NCI-H524 (cell line): ENCODE measurements around the gene AIFM2.
"Not testable (repeated sequence)": the region's sequence is repeated elsewhere in the genome, so short reads cannot be mapped to it uniquely, and the experiment has no call there.

Experiments used
- DNase-seq, 2 experiments: peaks; one replicate each; lab custom pipeline; 2025; lab: John Stamatoyannopoulos, UW

The AIFM2 gene

DNA sequence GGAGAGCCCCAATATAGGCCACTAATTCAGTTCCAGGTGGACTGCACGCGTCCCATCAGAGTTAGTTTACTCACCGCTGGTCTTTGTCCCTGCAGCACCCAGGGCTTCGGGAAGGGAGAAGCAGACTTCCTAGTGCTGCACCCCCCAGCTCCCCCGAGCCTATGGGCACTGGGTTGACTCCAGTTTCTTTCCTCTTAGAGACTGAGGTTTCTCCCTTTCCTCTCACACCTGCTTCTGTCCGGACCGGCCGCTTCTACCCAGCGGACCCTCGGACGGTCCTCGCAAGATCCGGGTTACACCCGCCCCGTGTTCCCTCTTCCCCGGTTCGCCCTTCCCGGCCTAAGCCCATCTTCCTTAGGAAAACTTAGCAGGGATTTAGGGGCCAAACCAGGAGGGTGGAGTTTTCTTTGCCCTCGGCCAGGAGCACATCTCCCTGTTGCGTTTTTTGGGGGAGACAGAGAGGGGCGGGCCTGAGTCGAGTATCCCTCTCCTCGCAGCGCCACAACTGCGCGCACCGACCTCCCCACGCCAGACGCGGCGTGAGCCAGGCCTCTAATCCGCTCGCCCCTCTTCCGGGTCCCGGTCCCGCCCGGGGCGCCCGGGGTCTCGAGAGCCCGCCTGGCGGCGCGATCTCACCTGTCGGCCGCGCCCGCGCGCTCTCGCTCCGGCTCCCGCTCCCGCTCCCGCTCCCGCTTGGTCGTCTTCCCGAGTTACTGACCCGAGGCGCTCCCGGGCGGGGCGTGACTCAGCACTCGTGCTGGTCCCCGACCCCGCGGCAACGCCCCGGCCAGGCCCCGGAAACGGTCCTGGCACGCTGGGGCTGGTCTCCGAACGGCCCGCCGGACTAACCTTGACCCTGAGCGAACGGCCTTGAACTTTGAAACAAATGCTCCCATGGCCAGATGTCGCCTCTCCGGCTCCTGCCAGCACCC, at the start of gene AIFM2:
Gene AIFM2 (minus strand): TSS at position 728 of the 932 bp plus-strand sequence. CDS start 8,741 bp downstream, outside the sequence.
- DNase-seq = peak in 1 of 2 experiments; percentile 23

DNA sequence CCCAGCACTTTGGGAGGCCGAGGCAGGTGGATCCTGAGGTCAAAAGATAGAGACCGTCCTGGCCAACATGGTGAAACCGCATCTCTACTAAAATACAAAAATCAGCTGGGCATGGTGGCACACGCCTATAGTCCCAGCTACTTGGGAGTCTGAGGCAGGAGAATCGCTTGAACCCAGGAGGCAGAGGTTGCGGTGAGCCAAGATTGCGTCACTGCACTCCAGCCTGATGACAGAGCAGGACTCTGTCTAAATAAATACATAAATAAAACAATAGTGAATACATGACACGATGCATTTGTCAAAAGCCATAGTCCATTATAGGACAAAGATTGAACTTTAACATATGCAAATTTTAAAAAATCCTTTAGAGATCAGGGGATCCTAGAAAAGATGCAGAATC, 46.6 kb upstream of the AIFM2 start:
- DNase-seq = not testable (repeated sequence)

DNA sequence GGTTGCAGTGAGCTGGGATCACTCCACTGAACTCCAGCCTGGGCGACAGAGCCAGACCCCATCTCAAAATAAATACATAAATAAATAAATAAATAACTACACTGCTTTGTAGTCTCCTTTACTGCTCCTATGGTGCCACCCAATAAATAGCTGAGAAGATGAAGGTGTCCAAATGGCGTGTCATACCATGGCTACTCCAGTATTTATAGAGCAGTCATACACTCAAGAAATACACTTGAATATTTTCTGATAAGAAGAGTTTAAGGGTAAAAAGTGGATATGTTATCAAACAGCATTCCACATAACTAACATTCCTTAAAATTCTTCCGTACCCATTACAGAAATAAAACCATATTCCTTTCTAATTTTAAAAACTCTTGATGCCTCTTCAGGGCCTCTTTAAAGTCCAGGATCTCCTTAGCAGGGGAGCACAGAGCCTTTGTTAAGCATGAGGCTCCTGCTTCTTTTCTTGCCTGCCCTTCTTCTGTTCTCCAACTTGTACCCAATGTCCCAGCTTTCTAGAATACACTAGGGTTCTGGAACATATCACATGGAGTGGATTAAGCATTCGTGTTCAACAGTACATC, 45.6 kb upstream of the AIFM2 start:
- no peak for DNase-seq

DNA sequence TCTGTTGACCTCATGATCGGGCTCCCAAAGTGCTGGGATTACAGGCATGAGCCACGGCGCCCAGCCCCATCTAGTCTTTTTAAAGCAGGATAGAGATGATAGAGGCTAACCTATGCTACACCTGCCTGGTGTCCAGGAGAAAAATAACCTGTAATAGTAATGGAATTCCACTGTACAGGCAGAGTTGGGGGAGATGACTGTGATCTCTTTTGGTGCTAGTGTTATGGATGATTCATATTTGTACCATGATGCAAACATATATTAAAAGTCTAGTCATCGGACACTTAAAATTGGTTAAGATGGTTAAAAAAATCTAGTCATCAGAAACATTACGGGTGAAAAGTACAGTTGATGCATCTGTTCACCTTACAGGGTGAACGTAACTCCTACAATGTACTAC, 43.8 kb upstream of the AIFM2 start:
- no peak for DNase-seq

DNA sequence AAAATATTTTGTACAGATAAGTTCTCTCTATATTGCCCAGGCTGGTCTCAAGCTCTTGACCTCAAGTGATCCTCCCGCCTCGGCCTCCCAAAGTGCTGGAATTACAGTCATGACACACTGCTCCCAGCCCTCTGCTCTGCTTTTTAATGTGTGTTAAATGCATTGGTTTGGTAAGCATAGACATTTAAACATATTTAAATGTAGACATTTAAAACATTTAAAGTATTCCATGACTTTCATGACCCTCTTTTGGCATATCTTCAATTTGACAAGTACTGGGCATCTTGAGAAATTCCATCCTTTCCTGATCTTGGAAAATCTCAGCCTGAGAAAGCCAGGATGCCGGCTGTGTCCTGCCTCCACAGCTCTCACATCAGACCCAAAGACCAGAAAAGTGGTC, 42.9 kb upstream of the AIFM2 start:
- DNase-seq = no peak

DNA sequence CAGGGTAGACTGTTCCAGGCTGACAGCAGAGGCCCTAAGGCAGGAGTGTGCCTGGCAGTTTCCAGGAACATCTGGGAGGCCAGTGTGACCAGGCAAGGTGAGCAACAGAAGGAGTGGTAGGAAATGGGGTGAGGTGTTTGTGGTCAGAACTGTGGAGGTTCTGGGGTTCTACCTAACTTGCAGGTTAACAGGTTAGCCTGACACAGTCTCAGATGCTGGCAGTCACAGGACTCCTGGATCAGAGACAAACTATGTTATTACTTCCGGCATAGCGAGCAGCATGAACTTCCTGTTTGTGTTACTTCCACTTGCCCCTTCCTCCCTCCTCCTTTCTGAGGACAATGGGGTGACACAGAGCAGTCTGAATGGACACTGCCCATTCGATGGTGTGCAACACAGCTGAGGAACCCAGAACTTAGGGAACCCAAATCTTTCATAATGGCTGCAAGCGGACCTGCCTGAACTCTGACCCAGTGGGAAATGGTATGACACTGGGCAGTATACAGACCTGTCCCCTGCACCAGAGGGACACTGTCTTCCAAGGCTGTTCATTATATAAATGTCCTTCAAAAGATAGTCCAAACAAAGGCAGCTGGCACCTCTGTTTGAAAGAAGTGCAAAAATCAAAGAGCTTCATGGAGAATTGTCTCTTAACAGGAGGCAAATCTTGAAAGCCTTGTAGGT, 41.6 kb upstream of the AIFM2 start:
- no peak for DNase-seq

DNA sequence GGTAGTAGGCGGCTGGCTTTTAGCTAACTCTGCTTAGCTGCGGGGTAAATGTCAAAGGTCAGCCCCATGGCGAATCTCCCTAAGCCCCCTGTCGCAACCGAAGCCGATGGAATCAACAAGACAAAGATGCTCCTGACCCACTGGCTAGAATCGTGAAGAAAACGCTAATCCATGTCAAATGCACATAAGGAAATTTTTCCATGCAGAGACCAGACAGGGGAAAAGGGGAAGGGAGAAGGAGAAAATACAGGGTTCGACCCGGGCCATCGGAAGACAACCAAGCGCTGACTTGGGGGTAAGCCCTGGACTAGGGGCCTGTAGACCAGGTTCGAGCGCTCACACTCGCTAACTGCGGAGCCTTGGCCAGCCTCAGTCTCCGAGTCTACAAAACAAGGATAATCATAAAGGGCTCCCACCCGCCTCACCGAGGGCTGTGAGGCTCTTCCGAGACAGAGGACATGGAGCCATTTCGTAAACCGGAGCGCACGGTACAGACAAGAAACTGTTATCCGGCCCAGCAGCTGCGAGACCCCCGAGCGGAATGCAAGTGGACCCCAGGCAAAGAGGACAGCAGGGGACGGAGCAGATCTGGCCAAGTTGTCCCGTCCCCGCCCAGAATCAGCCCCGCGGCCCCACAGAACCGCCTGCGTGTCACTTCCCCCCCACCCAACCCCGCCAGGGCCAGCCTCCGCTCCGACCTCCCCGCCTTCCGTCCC, 37.2 kb upstream of the AIFM2 start:
- no peak for DNase-seq

DNA sequence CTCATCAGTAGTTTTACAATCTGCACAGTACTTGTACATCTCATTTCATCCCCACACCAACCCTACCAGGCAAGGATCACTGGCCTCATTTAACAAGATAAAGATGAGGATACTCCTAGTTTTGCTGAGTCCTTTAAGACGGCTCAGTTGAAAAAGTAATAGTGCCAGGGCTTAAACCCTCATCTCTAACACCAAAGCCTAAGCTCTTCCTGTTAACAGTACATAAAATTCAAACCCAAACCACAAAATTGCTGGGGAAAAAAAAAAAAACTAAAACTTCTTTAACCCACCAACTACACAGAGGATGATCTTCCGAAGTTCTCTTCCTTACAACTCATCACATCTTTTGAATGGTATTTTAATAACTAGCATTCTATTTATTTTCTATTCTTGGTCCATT, 36.4 kb upstream of the AIFM2 start:
- no peak for DNase-seq

DNA sequence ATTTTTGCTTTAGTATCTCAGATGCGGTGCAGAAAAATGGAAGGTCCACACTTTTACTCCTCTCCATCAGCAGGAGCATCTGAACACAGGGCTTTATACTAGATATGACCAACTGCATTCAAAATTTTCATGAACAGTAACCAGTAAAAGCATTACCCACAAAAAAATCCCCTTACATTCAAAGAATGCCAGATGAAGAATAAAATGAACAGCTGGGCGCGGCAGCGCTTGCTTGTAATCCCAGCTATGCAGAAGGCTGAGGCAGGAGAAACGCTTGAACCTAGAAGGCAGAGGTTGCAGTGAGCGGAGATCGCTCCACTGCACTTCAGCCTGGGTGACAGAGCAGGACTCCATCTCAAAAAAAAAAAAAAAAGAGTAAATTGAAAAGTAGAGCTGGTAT, 34.6 kb upstream of the AIFM2 start:
- DNase-seq = no peak

DNA sequence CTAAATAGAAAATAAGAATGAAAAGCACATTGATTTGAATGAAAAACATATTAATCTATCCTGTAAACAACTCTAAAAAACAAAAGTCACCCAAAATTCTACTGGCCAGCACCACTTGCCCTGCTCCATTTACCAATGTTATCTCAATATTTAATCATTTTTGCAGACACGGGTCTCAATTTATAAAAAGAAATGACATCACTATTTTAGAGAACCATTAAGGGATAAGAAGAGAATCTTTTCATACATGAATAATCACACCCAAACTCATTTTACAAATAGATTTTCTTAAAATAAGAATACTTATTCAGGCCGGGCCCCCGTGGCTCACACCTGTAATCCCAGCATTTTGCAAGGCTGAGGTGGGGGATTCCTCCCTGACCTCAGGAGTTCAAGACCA, 33.8 kb upstream of the AIFM2 start:
- DNase-seq = no peak

DNA sequence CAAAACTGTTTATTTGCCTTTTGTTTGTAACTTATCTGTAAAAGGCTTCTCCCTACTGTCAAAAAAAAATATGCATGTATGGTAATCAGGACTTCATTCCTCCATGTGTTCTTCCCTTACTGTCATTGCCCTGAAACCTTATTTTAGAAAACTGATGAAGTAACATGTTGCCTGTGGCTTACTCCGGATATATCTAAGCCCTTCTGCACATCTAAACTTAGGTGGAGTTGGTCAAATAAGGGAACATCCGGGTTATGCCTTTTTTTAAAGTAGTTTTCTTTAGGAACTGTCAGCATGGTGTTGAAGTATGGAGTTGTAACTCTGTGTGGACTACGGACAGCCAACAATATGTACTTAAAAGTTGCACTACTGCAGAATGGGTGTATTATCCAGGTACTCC, 31.5 kb upstream of the AIFM2 start:
- DNase-seq = no peak

DNA sequence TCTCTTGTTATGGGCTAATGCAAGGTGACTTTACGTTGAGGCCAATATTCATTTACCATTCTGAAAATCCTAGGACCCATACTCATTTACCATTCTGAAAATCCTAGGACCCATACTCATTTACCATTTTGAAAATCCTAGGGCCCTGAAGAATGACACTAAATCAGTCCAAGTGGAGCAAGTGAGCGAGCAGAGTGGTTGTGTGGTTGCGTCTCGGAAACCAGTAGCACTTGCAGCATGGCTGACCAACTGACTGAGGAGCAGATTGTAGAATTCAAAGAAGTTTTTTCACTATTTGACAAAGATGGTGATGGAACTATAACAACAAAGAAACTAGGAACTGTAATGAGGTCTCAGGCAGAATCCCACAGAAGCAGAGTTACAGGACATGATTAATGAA, 30.8 kb upstream of the AIFM2 start:
- no peak for DNase-seq

DNA sequence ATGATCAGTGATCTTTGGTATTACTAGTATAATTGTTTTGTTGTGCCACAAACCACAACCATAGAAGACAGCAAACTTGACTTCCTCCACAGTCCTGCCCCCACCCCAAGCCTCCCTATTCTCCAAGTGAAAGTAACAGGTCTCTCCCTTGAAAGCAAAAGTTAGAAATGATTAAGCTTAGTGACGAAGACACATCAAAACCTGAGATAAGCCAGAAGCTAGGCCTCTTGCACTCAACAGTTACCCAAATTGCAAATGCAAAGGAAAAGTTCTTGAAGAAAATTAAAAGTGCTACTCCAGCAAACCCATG, 30.2 kb upstream of the AIFM2 start:
- no peak for DNase-seq

DNA sequence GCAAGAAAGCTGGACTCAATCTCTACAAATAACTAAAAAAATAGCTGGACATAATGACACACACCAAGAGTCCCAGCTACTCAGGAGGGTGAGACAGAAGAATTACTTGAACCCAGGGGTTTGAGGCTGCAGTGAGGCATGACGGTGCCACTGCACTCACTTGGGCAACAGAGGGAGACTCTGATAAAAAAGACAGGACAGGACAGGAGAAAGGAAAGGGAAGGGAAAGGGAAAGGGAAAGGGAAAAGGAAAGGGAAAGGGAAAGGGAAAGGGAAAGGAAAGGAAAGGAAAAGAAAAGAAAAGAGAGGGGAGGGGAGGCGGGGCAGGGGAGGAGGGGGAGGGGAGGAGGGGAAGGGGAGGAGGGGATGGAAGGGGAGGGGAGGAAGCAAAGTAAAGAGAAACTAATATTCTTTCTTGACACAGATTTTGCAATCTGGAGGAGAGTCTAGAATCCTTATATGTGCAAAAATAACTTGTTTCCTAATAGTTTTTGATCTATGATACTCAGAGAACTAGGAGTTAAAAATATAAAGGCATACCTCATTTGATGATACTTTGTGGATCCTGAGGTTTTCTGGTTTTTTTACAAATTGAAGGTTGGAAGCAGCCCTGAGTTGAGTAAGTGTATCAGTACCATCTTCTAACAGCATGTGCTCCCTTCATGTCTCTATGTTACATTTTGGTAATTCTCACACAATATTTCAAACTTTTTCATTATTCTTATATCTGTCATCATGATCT, 29.7 kb upstream of the AIFM2 start:
- no peak for DNase-seq

DNA sequence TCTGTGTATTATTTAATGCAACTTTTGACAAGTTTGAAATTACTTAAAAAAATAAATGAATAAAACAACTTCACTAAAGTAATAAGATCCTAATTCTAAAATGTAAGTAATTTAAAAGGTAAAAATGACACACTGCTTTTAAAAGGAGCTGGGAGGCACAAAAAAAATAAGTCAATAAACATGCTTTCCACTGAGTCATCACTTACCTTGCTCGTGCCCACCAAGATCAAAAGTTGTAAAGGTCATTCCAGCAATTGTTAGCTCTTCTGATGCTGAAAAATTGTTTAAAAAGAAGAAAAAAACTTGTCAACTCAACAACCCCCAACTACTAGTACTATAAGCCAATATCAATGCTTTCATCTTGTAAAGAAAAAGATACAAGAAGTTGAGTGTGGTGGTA, 28.2 kb upstream of the AIFM2 start:
- no peak for DNase-seq

DNA sequence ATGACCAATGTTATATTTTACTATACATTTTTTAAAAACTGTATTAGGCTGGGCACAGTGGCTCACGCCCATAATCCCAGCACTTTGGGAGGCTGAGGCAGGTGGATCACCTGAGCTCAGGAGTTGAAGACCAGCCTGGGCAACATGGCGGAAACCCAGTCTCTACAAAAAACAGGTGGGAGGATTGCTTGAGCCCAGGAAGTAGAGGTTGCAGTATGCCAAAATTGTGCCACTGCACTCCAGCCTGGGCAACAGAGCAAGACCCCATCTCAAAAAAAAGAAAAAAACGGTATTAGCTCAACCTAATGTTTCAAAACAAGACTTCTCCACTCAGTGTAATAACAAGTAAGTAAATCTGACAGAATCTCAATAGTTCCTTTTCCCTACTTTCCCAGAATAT, 26.7 kb upstream of the AIFM2 start:
- DNase-seq = not testable (repeated sequence)

DNA sequence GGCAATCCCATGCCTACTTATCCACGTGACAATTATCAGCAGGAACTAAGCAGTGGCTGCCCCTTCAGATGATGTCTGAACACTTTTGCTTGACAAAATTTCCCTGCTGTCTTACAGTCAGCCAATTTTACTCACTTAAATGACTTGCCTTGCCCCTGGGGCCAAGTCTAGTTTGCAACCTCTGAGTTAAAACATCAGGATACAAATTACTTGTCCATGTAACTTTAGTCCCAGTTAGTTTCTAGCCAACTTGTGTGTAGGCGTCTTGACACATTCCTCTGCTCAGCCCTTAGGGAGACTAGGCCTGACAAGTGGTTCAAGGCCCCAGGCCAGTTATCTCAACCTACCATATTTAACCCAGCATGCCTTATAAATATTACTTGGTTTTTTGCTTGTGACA, 25.5 kb upstream of the AIFM2 start:
- DNase-seq = no peak

DNA sequence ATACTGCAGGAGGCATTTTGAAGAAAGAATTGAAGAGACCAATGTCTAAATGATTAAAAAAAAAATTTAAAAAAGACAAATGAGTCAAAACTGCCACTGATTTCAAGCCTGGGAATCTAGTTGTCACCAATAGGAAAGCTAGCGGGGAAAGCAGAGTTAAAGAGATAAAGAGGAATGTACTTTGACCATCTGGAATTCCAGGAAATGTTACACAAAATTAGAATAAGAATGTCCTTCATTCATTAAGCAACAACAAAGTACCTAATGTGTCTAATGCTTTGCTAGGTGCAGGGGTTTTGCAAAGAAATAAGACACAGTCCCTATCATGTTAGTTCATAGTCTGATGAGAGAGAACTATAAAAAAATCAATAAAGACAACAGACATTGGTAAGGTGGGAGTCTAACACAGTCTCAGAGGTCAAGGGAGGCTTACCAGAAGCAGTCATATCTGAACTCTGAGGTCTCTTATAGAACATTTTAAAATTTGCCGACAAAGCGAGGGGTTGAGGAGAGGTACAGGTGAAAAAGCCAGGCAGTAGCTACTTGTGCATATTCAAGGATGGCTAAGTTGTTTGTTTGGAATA, 22.7 kb upstream of the AIFM2 start:
- DNase-seq = no peak

DNA sequence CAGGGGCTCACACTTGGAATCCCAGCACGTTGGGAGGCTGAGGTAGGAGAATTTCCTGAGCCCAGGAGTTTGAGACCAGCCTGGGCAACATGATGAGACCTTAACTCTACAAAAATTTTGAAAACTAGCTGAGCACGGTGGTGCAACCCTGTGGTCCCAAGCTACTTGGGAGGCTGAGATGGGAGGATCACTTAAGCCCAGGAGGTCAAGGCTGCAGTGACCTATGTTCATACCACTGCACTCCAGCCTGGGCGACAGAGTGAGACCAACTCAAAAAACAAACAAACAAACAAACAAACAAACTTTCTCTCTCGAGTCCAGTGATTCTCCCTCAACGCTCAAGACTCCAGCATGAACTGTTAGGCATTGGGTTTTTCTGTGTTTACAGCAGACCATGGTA, 15.9 kb upstream of the AIFM2 start:
- no peak for DNase-seq

DNA sequence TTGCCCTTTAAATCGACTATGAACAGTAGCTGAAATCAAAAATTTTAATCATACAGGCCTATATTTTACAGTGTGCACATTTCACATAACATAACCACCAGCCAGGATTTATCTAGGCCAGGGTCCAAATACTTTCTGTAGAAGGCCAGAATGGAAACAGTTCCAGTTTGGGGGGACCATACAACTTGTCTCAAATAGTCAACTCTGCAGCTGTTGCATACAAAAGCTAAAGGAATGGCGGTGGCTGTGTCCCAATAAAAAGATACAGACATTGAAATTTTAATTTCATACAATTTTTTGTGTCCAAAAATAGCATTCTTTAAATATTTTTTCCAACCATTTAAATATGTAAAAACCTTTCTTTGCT, 14.6 kb upstream of the AIFM2 start:
- no peak for DNase-seq

DNA sequence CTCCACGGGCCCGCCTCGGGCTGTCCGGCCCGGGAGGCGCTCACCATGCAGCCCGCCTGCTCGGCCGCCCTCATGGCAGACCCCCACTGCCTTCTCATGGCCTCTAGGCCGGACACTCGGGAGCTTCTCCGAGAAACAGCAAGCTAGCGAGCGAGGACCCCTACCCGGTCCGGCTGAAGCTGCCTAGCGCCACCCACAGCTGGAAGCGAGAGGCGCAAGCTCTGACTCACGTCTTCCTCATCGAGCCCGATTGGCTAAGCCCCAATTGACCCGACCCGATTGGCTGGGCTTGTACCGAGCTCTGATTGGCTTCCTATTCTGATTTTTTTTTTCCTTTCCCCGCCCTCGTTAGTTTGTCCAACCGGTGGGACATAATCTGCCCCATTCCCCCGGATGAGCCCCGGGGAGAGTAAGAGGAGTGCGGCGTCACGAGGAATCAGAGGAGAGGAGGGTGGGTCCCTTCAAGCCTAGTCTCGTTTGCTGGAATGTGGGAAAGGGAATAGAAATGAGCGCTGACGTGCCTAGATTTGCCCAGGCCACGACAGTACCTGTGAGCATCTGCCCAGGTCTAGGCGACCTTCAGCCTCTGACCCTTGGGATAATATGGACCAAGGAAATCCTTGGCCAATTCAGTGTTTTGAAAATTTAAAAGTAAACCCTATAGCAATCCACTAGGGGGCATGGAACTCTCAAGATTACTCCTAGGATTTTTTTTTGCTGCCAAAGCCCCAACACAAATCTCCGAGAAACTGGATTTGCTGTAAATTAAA, 14.0 kb upstream of the AIFM2 start, which contains the start of gene TYSND1:
Gene TYSND1 (minus strand): TSS at position 212 of the 770 bp plus-strand sequence. CDS start 114 bp downstream, at position 98.
- peak; percentile 92 to 94 for DNase-seq
